Vagina (tissue), 2 donors: ENCODE data around the gene MZT1.

Source experiments
- CTCF ChIP-seq, 3 experiments: fragments of 450-650 bp in 2 of 3; fragments of 200-600 bp in 1 of 3; sonication (generic) in 1 of 3; IDR thresholded peaks; one replicate each; pipeline ENCODE4 v1.5.1; 2017 to 2019; ENCODE audit warnings: antibody characterized with exemption in 3 of 3, mild to moderate bottlenecking in 2 of 3, moderate library complexity in 2 of 3
- POLR2A ChIP-seq, 2 donors: fragments of 450-650 bp; IDR thresholded peaks; one replicate each; pipeline ENCODE4 v1.6.1; 2017; ENCODE audit warnings: antibody characterized with exemption in 2 of 2, mild to moderate bottlenecking in 2 of 2, moderate library complexity in 2 of 2

- TF ChIP-seq POLR2A (IDR thresholded peaks at IDR 0.05) (no peak), CTCF (IDR thresholded peaks at IDR 0.05) (no peak)
Measured at GRCh38 chr13:72698164-72698563, 29.3 kb downstream of the MZT1 start.
